HCT116 (cell line): ENCODE measurements around the gene ZNF333. TPM values are rescaled to one million over a fixed set of nuclear protein-coding genes. Genes with fewer than 3 reads are reported as not detected.

Experiments
- ATAC-seq: fragments of 200-7000 bp; cut with Tn5 transposase; 2 replicates; pipeline ENCODE4 v1.9.1; 2020; ENCODE audit warnings: mild to moderate bottlenecking, moderate library complexity
- BruUV-seq: library from RNA; stranded (reverse); fragments of 400-500 nt; replicated peaks from 2 replicates; lab custom pipeline; 2021; lab: Mats Ljungman, UMichigan
- CTCF ChIA-PET: fragments of 300-600 bp; sonication (Branson Sonifier 250); formaldehyde crosslinking; loops from one replicate; lab custom pipeline; 2021; ENCODE audit warnings: antibody characterized with exemption; lab: Charles Lee
- POLR2A ChIA-PET: fragments of 300-600, 350-600 bp; sonication (Branson Sonifier 250); formaldehyde crosslinking; loops from one replicate; lab custom pipeline; 2021; ENCODE audit warnings: antibody characterized with exemption; lab: Charles Lee
- RAD21 ChIA-PET, 2 experiments: fragments of 300-600 bp; sonication (Branson Sonifier 250); formaldehyde crosslinking; loops; one replicate each; lab custom pipeline; 2023; ENCODE audit warnings: low total read pairs in 2 of 2; ENCODE audit not compliant: uncharacterized antibody in 2 of 2, unreplicated experiment in 2 of 2, low non-redundant PET in 1 of 2; lab: Charles Lee
- DNase-seq: peaks from one replicate; pipeline ENCODE4 v3.0.0-alpha.2; 2010; ENCODE audit warnings: low read depth, low spot score
- H2AFZ ChIP-seq: fragments of 200-600 bp; shearing (Covaris generic), sonication (generic); 2 replicates; pipeline ENCODE4 v1.6.1; 2017; ENCODE audit warnings: low read depth, mixed run types, mixed read lengths, antibody characterized with exemption, low read length; ENCODE audit not compliant: poor library complexity, severe bottlenecking
- H3K27ac ChIP-seq: 2 replicates; pipeline ENCODE4 v1.5.1; 2012; ENCODE audit warnings: low read depth, low read length
- H3K27me3 ChIP-seq: fragments of 200-600 bp; sonication (generic); 2 replicates; pipeline ENCODE4 v1.6.1; 2016; ENCODE audit warnings: mixed run types, low read length, mixed read lengths; ENCODE audit not compliant: insufficient read depth
- H3K36me3 ChIP-seq, 2 experiments: fragments of 200-500 bp in 1 of 2; fragments of 200-600 bp in 1 of 2; sonication (Bioruptor generic) in 1 of 2; sonication (generic) in 1 of 2; 2 replicates each; pipeline versions ENCODE4 v1.5.1 to v1.6.1; 2014 to 2016; ENCODE audit warnings: low read length in 2 of 2, inconsistent platforms in 1 of 2, mixed read lengths in 1 of 2, mixed run types in 1 of 2; ENCODE audit not compliant: insufficient read depth in 2 of 2, control insufficient read depth in 1 of 2
- H3K4me1 ChIP-seq, 2 experiments: fragments of 200-600 bp in 1 of 2; sonication (generic) in 1 of 2; 2 replicates each; pipeline versions ENCODE4 v1.5.1 to v1.6.1; 2012 to 2017; ENCODE audit warnings: low read length in 2 of 2, inconsistent platforms in 1 of 2, mild to moderate bottlenecking in 1 of 2, mixed read lengths in 1 of 2, mixed run types in 1 of 2, moderate library complexity in 1 of 2; ENCODE audit not compliant: insufficient read depth in 2 of 2, control insufficient read depth in 1 of 2
- H3K4me2 ChIP-seq: fragments of 200-600 bp; sonication (generic); 2 replicates; pipeline ENCODE4 v1.6.1; 2017; ENCODE audit warnings: mixed run types, low read length, mixed read lengths
- H3K4me3 ChIP-seq, 2 experiments: fragments of 200-600 bp in 1 of 2; sonication (generic) in 1 of 2; replicated peaks in 1 of 2; 2 replicates each; pipeline ENCODE4 v1.5.1; 2011 to 2016; ENCODE audit warnings: low read length in 2 of 2, control low read depth in 1 of 2, low read depth in 1 of 2, mild to moderate bottlenecking in 1 of 2, mixed read lengths in 1 of 2, mixed run types in 1 of 2
- H3K79me2 ChIP-seq: fragments of 200-600 bp; sonication (generic); 2 replicates; pipeline ENCODE4 v1.6.1; 2017; ENCODE audit warnings: mild to moderate bottlenecking, mixed run types, low read length, moderate library complexity, mixed read lengths; ENCODE audit not compliant: insufficient read depth
- H3K9ac ChIP-seq: fragments of 200-600 bp; sonication (generic); 2 replicates; pipeline ENCODE4 v1.6.1; 2016; ENCODE audit warnings: low read length, mixed read lengths
- H3K9me2 ChIP-seq: fragments of 200-600 bp; sonication (generic), shearing (Covaris generic); 2 replicates; pipeline ENCODE4 v1.6.1; 2017; ENCODE audit warnings: mixed run types, mild to moderate bottlenecking, moderate library complexity; ENCODE audit not compliant: insufficient read depth
- H3K9me3 ChIP-seq, 2 experiments: fragments of 200-500 bp in 1 of 2; fragments of 200-600 bp in 1 of 2; sonication (Bioruptor generic) in 1 of 2; sonication (generic) in 1 of 2; 2 replicates each; pipeline ENCODE4 v1.6.1; 2014 to 2017; ENCODE audit warnings: low read length in 2 of 2, mixed read lengths in 2 of 2, inconsistent platforms in 1 of 2, low read depth in 1 of 2, mild to moderate bottlenecking in 1 of 2, mixed run types in 1 of 2, moderate library complexity in 1 of 2; ENCODE audit not compliant: control insufficient read depth in 1 of 2, insufficient read depth in 1 of 2
- H4K20me1 ChIP-seq: fragments of 200-600 bp; sonication (generic), shearing (Covaris generic); 2 replicates; pipeline ENCODE4 v1.6.1; 2017; ENCODE audit warnings: mixed run types, mild to moderate bottlenecking, moderate library complexity; ENCODE audit not compliant: insufficient read depth
- CBX3 ChIP-seq: IDR thresholded peaks from 2 replicates; pipeline ENCODE4 v1.6.1; 2012; ENCODE audit warnings: low read depth
- ELF1 ChIP-seq: IDR thresholded peaks from 2 replicates; pipeline ENCODE4 v1.6.1; 2012; ENCODE audit warnings: low read depth, borderline replicate concordance
- EZH2phosphoT487 ChIP-seq: fragments of 200-600 bp; IDR thresholded peaks from 2 replicates; pipeline ENCODE4 v1.6.1; 2018; ENCODE audit warnings: antibody characterized with exemption, borderline replicate concordance
- POLR2AphosphoS5 ChIP-seq: IDR thresholded peaks from 2 replicates; pipeline ENCODE4 v1.6.1; 2011; ENCODE audit warnings: mild to moderate bottlenecking, low read depth, low read length, moderate library complexity
- SP1 ChIP-seq: IDR thresholded peaks from 2 replicates; pipeline ENCODE4 v1.6.1; 2012; ENCODE audit warnings: low read depth
- intact Hi-C: fragments of 100-400 bp; cut with micrococcal nuclease; formaldehyde crosslinking; loops from 2 replicates; pipeline ENCODE4 v1.10.0; 2022
- total RNA-seq: library from RNA; stranded (reverse); gene quantifications from one replicate; pipeline ENCODE4 v1.2.1, GENCODE V29; 2021; ENCODE audit not compliant: unreplicated experiment

The ZNF333 gene
- total RNA-seq, 1 experiment from 2014 or later = 9.2 TPM

DNA sequence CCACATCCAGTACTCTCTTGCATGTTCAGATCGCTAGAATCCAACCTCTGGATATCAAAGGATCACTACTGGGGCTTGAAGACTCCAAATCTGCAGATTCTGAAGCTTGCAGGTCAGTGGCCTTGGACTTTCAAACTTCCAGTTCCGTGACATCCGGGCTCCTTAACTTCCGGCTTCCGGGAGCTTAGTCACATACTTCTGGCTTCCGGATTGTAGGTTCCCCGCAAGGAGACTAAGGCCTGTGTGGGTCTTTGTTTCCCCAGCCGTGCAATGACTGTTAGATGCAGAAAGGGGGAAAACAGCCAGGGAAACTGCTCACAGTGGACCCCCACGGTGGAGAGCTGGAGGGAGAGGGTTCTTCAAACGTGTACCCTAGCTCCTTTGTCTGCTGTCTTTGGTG, 41.4 kb downstream of the ZNF333 start:
- intact Hi-C loops = no loop called here
- Histone ChIP-seq H3K9ac (peak overlapping the region; percentile 58), H3K36me3 (no peaks in the 10 kb centered on the region), H3K27me3 (no peaks in the 10 kb centered on the region), H3K79me2 (no peaks in the 10 kb centered on the region), H3K4me1 (peaks cover 0 to 13% of the 10 kb centered on the region in 2 experiments; a peak in 2 of 4 replicates), H2AFZ (peak overlapping the region; percentile 74), H3K27ac (peak overlapping the region; percentile 32), H3K4me2 (peak overlapping the region; percentile 78), H3K9me2 (no peaks in the 10 kb centered on the region), H4K20me1 (no peaks in the 10 kb centered on the region), H3K4me3 (peak overlapping the region; percentile 49 to 59), H3K9me3 (peaks cover 0 to 9% of the 10 kb centered on the region in 2 experiments; a peak in 1 of 4 replicates)
- BruUV-seq = no TSS peak
- ChIA-PET POLR2A (interaction anchor here (0.6 kb wide), 1 partner anchor 600 kb away, joined by 4 read pairs; no protein-coding TSS in a partner anchor), RAD21 (no interaction called here), CTCF (interaction anchor here (0.8 to 1.0 kb wide), 3 partner anchors 44 to 159 kb away, joined by 3 to 4 read pairs (median 3); partner anchors contain the start of gene NDUFB7)
- ATAC-seq (peak; percentile 92), DNase-seq (peak; percentile 36)
- TF ChIP-seq POLR2AphosphoS5 (peak; percentile 60), ELF1 (peak; percentile 85), SP1 (peak; percentile 16; the same call in 1 of the 2 replicates), EZH2phosphoT487 (no peak)

DNA sequence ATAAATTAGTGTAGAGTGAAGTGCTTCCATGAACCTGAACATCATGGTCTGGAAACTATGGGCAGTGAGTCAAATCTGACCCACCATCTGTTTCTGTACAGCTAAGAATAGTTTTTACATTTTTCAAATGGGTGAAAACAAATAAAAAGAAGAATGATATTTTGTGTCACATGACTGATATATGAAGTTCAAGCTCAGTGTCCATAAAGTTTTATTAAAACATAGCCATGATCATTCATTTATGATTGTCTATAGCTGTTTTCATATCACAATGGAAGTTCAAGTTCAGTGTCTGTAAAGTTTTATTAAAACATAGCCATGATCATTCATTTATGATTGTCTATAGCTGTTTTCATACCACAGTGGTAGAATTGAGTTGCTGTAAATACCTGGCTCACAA, 42.7 kb downstream of the ZNF333 start:
- ChIA-PET RAD21 (no interaction called here), POLR2A (no interaction called here), CTCF (no interaction called here)
- DNase-seq (no peak), ATAC-seq (no peak)
- intact Hi-C loops = no loop called here
- Histone ChIP-seq H3K4me3 (no peak overlapping the region), H4K20me1 (no peaks in the 10 kb centered on the region), H3K9me2 (no peaks in the 10 kb centered on the region), H3K4me1 (peaks cover 0 to 13% of the 10 kb centered on the region in 2 experiments; a peak in 2 of 4 replicates), H3K27ac (no peak overlapping the region), H3K4me2 (no peak overlapping the region), H2AFZ (no peak overlapping the region), H3K9ac (no peak overlapping the region), H3K9me3 (peaks cover 0 to 9% of the 10 kb centered on the region in 2 experiments; a peak in 1 of 4 replicates), H3K79me2 (no peaks in the 10 kb centered on the region), H3K27me3 (no peaks in the 10 kb centered on the region), H3K36me3 (no peaks in the 10 kb centered on the region)
- BruUV-seq = no TSS peak
- TF ChIP-seq CBX3 = no peak
